MCF 10A (cell line): ENCODE results near the gene GLB1L3. TPM values are rescaled to one million over a fixed set of nuclear protein-coding genes. Genes with fewer than 3 reads are reported as not detected.
A peak's percentile ranks its signal among the peaks of the same experiment; 100 is the strongest.

ENCODE experiments used
- BruUV-seq: library from RNA; stranded (reverse); fragments of 400-500 nt; replicated peaks from 2 replicates; lab custom pipeline; 2021; lab: Mats Ljungman, UMichigan
- CTCF ChIA-PET: fragments of 300-600 bp; sonication (Branson Sonifier 250); formaldehyde crosslinking; extraction: SDS; loops from one replicate; lab custom pipeline; 2021; ENCODE audit warnings: antibody characterized with exemption, inconsistent platforms; lab: Yijun Ruan, JAX
- POLR2A ChIA-PET: fragments of 300-600, 350-650 bp; sonication (Branson Sonifier 250); formaldehyde crosslinking; extraction: SDS; loops from one replicate; lab custom pipeline; 2020; ENCODE audit warnings: antibody characterized with exemption, inconsistent platforms; lab: Yijun Ruan, JAX
- DNase-seq: peaks from one replicate; pipeline ENCODE4 v3.0.0-alpha.2; 2018; ENCODE audit not compliant: unreplicated experiment
- H3K27ac Mint-ChIP-seq: one replicate; pipeline ENCODE4 v1.8.0; 2022; ENCODE audit warnings: mild to moderate bottlenecking, low read depth, mixed read lengths; ENCODE audit not compliant: unreplicated experiment
- H3K27me3 Mint-ChIP-seq: one replicate; pipeline ENCODE4 v1.8.0; 2022; ENCODE audit warnings: mixed read lengths; ENCODE audit not compliant: insufficient read depth, unreplicated experiment
- H3K36me3 Mint-ChIP-seq: one replicate; pipeline ENCODE4 v1.8.0; 2022; ENCODE audit warnings: mild to moderate bottlenecking, moderate library complexity, mixed read lengths; ENCODE audit not compliant: insufficient read depth, unreplicated experiment
- H3K4me1 Mint-ChIP-seq: one replicate; pipeline ENCODE4 v1.8.0; 2022; ENCODE audit warnings: mixed read lengths; ENCODE audit not compliant: insufficient read depth, unreplicated experiment
- H3K4me3 Mint-ChIP-seq: one replicate; pipeline ENCODE4 v1.8.0; 2022; ENCODE audit warnings: mild to moderate bottlenecking, moderate library complexity, mixed read lengths; ENCODE audit not compliant: unreplicated experiment
- H3K9me3 Mint-ChIP-seq: one replicate; pipeline ENCODE4 v1.8.0; 2022; ENCODE audit warnings: mixed read lengths; ENCODE audit not compliant: unreplicated experiment
- intact Hi-C: fragments of 100-400 bp; cut with micrococcal nuclease; formaldehyde crosslinking; loops from 2 replicates; pipeline ENCODE4 v1.14.1; 2022
- total RNA-seq: library from RNA; stranded (reverse); gene quantifications from 2 replicates; pipeline ENCODE4 v1.2.3, GENCODE V29; 2022
- TF ChIP-seq, protein P1 (sequence below): fragments of 200-600 bp; IDR thresholded peaks from one replicate; pipeline ENCODE4 v1.8.0; 2022; ENCODE audit warnings: antibody characterized with exemption, mild to moderate bottlenecking; ENCODE audit not compliant: unreplicated experiment

GLB1L3 gene
- total RNA-seq, 1 experiment from 2014 or later: not detected

DNA sequence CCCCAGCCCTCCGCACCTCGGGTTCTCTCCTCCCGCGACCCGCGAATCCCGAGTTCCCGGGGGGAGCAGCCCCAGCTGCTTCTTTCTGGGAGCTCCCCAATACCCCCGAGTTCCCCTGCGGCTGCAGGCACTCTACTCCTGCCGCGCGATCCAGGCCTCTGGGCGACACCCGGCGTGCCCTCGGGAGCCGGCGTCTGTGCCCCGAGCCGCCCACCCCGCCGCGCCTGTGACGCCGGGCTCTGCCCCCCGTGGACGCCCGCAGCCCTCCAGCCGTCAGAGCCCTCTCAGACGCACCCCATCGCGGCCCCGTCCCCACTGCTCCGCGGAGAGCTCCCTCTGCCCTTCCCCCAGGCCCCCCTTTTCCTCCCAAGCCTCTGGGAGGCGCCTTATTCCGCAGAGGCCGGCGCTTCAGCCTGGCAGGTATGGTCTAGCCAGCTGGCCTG is 56.0 kb downstream of the GLB1L3 start:
- peaks cover 14% of the 10 kb centered on the region for H3K36me3 Mint-ChIP-seq
- H3K9me3 Mint-ChIP-seq: no peaks in the 10 kb centered on the region
- ChIA-PET CTCF (interaction anchor here (1.0 kb wide), 1 partner anchor 70 kb away, joined by 3 read pairs; no protein-coding TSS in a partner anchor), POLR2A (no interaction called here)
- BruUV-seq: no TSS peak
- DNase-seq: peak; percentile 6
- H3K27me3 Mint-ChIP-seq: no peaks in the 10 kb centered on the region
- TF ChIP-seq, protein P1, sequence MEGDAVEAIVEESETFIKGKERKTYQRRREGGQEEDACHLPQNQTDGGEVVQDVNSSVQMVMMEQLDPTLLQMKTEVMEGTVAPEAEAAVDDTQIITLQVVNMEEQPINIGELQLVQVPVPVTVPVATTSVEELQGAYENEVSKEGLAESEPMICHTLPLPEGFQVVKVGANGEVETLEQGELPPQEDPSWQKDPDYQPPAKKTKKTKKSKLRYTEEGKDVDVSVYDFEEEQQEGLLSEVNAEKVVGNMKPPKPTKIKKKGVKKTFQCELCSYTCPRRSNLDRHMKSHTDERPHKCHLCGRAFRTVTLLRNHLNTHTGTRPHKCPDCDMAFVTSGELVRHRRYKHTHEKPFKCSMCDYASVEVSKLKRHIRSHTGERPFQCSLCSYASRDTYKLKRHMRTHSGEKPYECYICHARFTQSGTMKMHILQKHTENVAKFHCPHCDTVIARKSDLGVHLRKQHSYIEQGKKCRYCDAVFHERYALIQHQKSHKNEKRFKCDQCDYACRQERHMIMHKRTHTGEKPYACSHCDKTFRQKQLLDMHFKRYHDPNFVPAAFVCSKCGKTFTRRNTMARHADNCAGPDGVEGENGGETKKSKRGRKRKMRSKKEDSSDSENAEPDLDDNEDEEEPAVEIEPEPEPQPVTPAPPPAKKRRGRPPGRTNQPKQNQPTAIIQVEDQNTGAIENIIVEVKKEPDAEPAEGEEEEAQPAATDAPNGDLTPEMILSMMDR: no peak
- intact Hi-C loops: no loop called here
- H3K4me3 Mint-ChIP-seq: peak overlapping the region; percentile 76
- peaks cover 12% of the 10 kb centered on the region for H3K4me1 Mint-ChIP-seq
- no peak overlapping the region for H3K27ac Mint-ChIP-seq

DNA sequence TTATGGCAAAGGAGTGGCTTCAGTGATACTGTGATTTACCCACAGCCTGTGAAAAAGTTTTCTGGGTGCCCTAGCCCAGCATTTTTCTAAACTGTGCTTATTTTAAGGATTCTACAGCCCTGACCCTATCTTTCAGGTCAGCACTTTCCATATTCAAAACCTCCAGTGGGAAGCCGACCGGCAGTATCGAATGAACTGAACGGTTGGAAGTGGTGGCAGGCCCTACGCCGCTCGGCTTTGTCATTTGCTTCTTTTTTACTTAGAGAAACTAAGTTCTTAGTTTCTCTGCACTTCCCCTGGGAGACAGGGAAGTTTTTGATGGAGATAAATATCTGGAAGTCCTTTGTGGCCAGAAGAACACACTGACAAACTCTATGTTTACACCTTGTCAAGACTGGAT is 56.6 kb downstream of the GLB1L3 start:
- TSS peak; percentile 32 for BruUV-seq
- intact Hi-C loops: no loop called here
- no peak for DNase-seq
- H3K27me3 Mint-ChIP-seq: no peaks in the 10 kb centered on the region
- H3K4me3 Mint-ChIP-seq: peak overlapping the region; percentile 76
- ChIA-PET CTCF (interaction anchor here (0.5 to 1.0 kb wide), 3 partner anchors 71 to 524 kb away, joined by 3 read pairs; no protein-coding TSS in a partner anchor), POLR2A (no interaction called here)
- peak overlapping the region; percentile 38 for H3K27ac Mint-ChIP-seq
- H3K36me3 Mint-ChIP-seq: peaks cover 14% of the 10 kb centered on the region
- no peaks in the 10 kb centered on the region for H3K9me3 Mint-ChIP-seq
- TF ChIP-seq, protein P1: no peak
- peaks cover 12% of the 10 kb centered on the region for H3K4me1 Mint-ChIP-seq

DNA sequence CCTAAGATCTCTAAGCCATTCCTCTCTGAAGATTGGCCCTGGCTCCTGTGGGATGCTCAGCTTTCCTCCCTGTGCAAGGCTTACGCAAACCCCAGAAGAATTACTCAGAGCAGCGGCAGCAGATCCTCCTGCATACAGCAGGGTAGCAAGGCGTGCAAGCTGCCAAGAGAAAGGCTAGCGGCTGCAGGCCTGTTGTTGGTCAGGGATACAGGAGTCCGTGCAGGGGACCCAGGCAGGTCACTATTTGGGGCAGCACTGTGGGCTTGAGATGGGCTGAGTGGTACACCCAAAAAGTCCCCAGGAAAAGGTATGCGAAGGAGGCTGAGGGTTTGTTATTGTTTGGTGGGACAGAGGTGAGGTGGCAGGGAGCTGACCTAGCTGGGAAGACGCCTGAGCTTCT is 57.1 kb downstream of the GLB1L3 start:
- peaks cover 14% of the 10 kb centered on the region for H3K36me3 Mint-ChIP-seq
- TF ChIP-seq, protein P1: no peak
- POLR2A ChIA-PET: no interaction called here
- BruUV-seq: no TSS peak
- peak; percentile 30 for DNase-seq
- H3K9me3 Mint-ChIP-seq: no peaks in the 10 kb centered on the region
- H3K27ac Mint-ChIP-seq: peak overlapping the region; percentile 38
- CTCF ChIA-PET: interaction anchor here (0.7 kb wide), 1 partner anchor 113 kb away, joined by 3 read pairs; no protein-coding TSS in a partner anchor
- no peak overlapping the region for H3K4me3 Mint-ChIP-seq
- H3K4me1 Mint-ChIP-seq: peaks cover 12% of the 10 kb centered on the region
- intact Hi-C loops: no loop called here
- H3K27me3 Mint-ChIP-seq: no peaks in the 10 kb centered on the region

DNA sequence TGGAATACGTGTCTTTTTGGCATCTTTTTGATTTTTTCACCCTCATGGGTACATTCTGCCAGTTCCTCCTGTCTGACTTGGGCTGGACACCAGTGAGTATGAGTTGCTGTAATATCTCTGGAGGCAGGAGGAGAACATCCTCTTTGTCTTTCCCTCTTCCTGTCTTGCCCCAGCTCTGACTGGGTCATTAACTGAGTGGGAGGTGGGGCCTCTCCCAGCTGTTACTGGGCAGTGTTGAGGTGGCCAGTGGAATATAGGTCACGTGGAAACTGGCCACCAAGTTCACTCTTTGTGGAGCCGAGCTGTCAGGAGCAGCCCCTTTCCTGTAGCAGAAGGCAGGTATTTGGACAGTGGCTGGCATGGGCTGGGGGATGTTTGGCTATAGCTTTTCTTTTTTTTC is 57.8 kb downstream of the GLB1L3 start:
- no peak for DNase-seq
- POLR2A ChIA-PET: interaction anchor here (0.7 to 1.3 kb wide), 2 partner anchors 80 to 258 kb away, joined by 3 to 4 read pairs; partner anchors contain the start of genes ACAD8 and THYN1
- TF ChIP-seq, protein P1: no peak
- Mint-ChIP-seq H3K4me1 (peaks cover 12% of the 10 kb centered on the region), H3K27me3 (no peaks in the 10 kb centered on the region), H3K36me3 (peaks cover 14% of the 10 kb centered on the region), H3K4me3 (no peak overlapping the region), H3K9me3 (no peaks in the 10 kb centered on the region), H3K27ac (no peak overlapping the region)
- CTCF ChIA-PET: interaction anchor here (0.9 kb wide), 1 partner anchor 19 kb away, joined by 3 read pairs; no protein-coding TSS in a partner anchor
- no TSS peak for BruUV-seq
- intact Hi-C loops: no loop called here
